H9 (cell line): ENCODE data around the gene TARBP1. TPM values are rescaled to one million over a fixed set of nuclear protein-coding genes. Genes with fewer than 3 reads are reported as not detected.

ENCODE experiments used
- DNase-seq: peaks from one replicate; pipeline ENCODE4 v3.0.0-alpha.2; 2017
- H2AFZ ChIP-seq: one replicate; pipeline ENCODE4 v1.6.1; 2013; ENCODE audit warnings: mild to moderate bottlenecking, low read length, control low read depth, moderate library complexity
- H2AK5ac ChIP-seq: 2 replicates; pipeline ENCODE4 v1.6.1; 2013; ENCODE audit warnings: low read length, control low read depth, mixed read lengths; ENCODE audit not compliant: insufficient read length
- H2BK120ac ChIP-seq: one replicate; pipeline ENCODE4 v1.6.1; 2013; ENCODE audit warnings: low read depth, mild to moderate bottlenecking, low read length, control low read depth, inconsistent platforms; ENCODE audit not compliant: poor library complexity, severe bottlenecking
- H2BK12ac ChIP-seq: 2 replicates; pipeline ENCODE4 v1.6.1; 2013; ENCODE audit warnings: low read length, control low read depth, mixed read lengths, low read depth; ENCODE audit not compliant: insufficient read length
- H2BK15ac ChIP-seq: 2 replicates; pipeline ENCODE4 v1.6.1; 2013; ENCODE audit warnings: low read depth, low read length, control low read depth
- H2BK20ac ChIP-seq: one replicate; pipeline ENCODE4 v1.6.1; 2013; ENCODE audit warnings: low read depth, mild to moderate bottlenecking, low read length, control low read depth, inconsistent platforms; ENCODE audit not compliant: poor library complexity, severe bottlenecking
- H2BK5ac ChIP-seq: 2 replicates; pipeline ENCODE4 v1.6.1; 2013; ENCODE audit warnings: low read length, control low read depth, mixed read lengths; ENCODE audit not compliant: insufficient read length
- H3K14ac ChIP-seq: 2 replicates; pipeline ENCODE4 v1.6.1; 2013; ENCODE audit warnings: low read length, control low read depth; ENCODE audit not compliant: insufficient read depth
- H3K18ac ChIP-seq: 2 replicates; pipeline ENCODE4 v1.6.1; 2013; ENCODE audit warnings: low read depth, mild to moderate bottlenecking, mixed read lengths, low read length, control low read depth; ENCODE audit not compliant: insufficient read length
- H3K23ac ChIP-seq: 2 replicates; pipeline ENCODE4 v1.6.1; 2013; ENCODE audit warnings: low read length, control low read depth, mixed read lengths, low read depth; ENCODE audit not compliant: insufficient read length
- H3K23me2 ChIP-seq: 2 replicates; pipeline ENCODE4 v1.6.1; 2013; ENCODE audit warnings: low read depth, mild to moderate bottlenecking, mixed read lengths, low read length, control low read depth; ENCODE audit not compliant: insufficient read length, poor library complexity, severe bottlenecking
- H3K27ac ChIP-seq: 2 replicates; pipeline ENCODE4 v1.5.1; 2013; ENCODE audit warnings: low read length, control low read depth, mixed read lengths, low read depth; ENCODE audit not compliant: insufficient read length
- H3K27me3 ChIP-seq: 2 replicates; pipeline ENCODE4 v1.6.1; 2013; ENCODE audit warnings: low read length, control low read depth, inconsistent platforms; ENCODE audit not compliant: insufficient read depth
- H3K4ac ChIP-seq: 2 replicates; pipeline ENCODE4 v1.6.1; 2013; ENCODE audit warnings: low read depth, mild to moderate bottlenecking, control low read depth, inconsistent platforms, low read length, moderate library complexity
- H3K4me1 ChIP-seq: 2 replicates; pipeline ENCODE4 v1.6.1; 2013; ENCODE audit warnings: low read length, control low read depth, inconsistent platforms; ENCODE audit not compliant: insufficient read depth
- H3K4me2 ChIP-seq: 2 replicates; pipeline ENCODE4 v1.6.1; 2013; ENCODE audit warnings: low read length, control low read depth, mixed read lengths; ENCODE audit not compliant: insufficient read length, insufficient read depth
- H3K56ac ChIP-seq: 2 replicates; pipeline ENCODE4 v1.6.1; 2013; ENCODE audit warnings: low read depth, mild to moderate bottlenecking, mixed read lengths, low read length, control low read depth; ENCODE audit not compliant: insufficient read length
- H3K79me1 ChIP-seq: 2 replicates; pipeline ENCODE4 v1.6.1; 2013; ENCODE audit warnings: low read depth, mild to moderate bottlenecking, moderate library complexity, low read length, control low read depth, inconsistent platforms; ENCODE audit not compliant: insufficient read depth, poor library complexity, severe bottlenecking
- H3K79me2 ChIP-seq: 2 replicates; pipeline ENCODE4 v1.6.1; 2013; ENCODE audit warnings: low read length, control low read depth, inconsistent platforms; ENCODE audit not compliant: insufficient read depth
- H3K9ac ChIP-seq: 2 replicates; pipeline ENCODE4 v1.6.1; 2013; ENCODE audit warnings: low read length, control low read depth, mixed read lengths; ENCODE audit not compliant: insufficient read length; ENCODE audit errors: extremely low read depth
- H3K9me3 ChIP-seq: one replicate; pipeline ENCODE4 v1.6.1; 2013; ENCODE audit warnings: low read depth, low read length, inconsistent platforms; ENCODE audit not compliant: control insufficient read depth
- H3T11ph ChIP-seq: one replicate; pipeline ENCODE4 v1.6.1; 2013; ENCODE audit warnings: mild to moderate bottlenecking, low read length, control low read depth, inconsistent platforms
- H4K20me1 ChIP-seq: one replicate; pipeline ENCODE4 v1.6.1; 2013; ENCODE audit not compliant: control insufficient read depth, insufficient read length, insufficient read depth
- H4K5ac ChIP-seq: 2 replicates; pipeline ENCODE4 v1.6.1; 2013; ENCODE audit warnings: low read depth, mild to moderate bottlenecking, mixed read lengths, low read length, control low read depth; ENCODE audit not compliant: insufficient read length
- H4K8ac ChIP-seq: replicated peaks from 2 replicates; pipeline ENCODE4 v1.6.1; 2013; ENCODE audit warnings: low read length, control low read depth, mixed read lengths, low read depth; ENCODE audit not compliant: insufficient read length
- H4K91ac ChIP-seq: 2 replicates; pipeline ENCODE4 v1.6.1; 2013; ENCODE audit warnings: low read depth, mild to moderate bottlenecking, moderate library complexity, mixed read lengths, low read length, control low read depth; ENCODE audit not compliant: insufficient read length
- H3K27ac Mint-ChIP-seq, 3 experiments: 2 replicates in 2 of 3; 3 replicates in 1 of 3; pipeline ENCODE4 v1.8.0; 2020 to 2021; ENCODE audit warnings: mixed read lengths in 3 of 3, mild to moderate bottlenecking in 1 of 3, moderate library complexity in 1 of 3
- H3K27me3 Mint-ChIP-seq: 2 replicates; pipeline ENCODE4 v1.8.0; 2021; ENCODE audit warnings: low read depth, mild to moderate bottlenecking, moderate library complexity, mixed read lengths
- H3K36me3 Mint-ChIP-seq, 3 experiments: 2 replicates in 2 of 3; 3 replicates in 1 of 3; pipeline ENCODE4 v1.8.0; 2020 to 2021; ENCODE audit warnings: low read depth in 3 of 3, mixed read lengths in 3 of 3; ENCODE audit not compliant: insufficient read depth in 1 of 3
- H3K4me1 Mint-ChIP-seq, 2 experiments: 2 replicates each; pipeline ENCODE4 v1.8.0; 2020; ENCODE audit warnings: mixed read lengths in 2 of 2
- H3K4me3 Mint-ChIP-seq, 2 experiments: 2 replicates in 1 of 2; 3 replicates in 1 of 2; pipeline ENCODE4 v1.8.0; 2020 to 2021; ENCODE audit warnings: mild to moderate bottlenecking in 2 of 2, mixed read lengths in 2 of 2, moderate library complexity in 1 of 2
- H3K9me3 Mint-ChIP-seq, 2 experiments: 2 replicates in 1 of 2; 3 replicates in 1 of 2; pipeline ENCODE4 v1.8.0; 2020; ENCODE audit warnings: mild to moderate bottlenecking in 2 of 2, mixed read lengths in 2 of 2, moderate library complexity in 1 of 2
- WGBS: extraction: QIAGEN DNeasy Blood & Tissue Kit; methylation state at CpG from one replicate; pipeline ENCODE4 v1.1.7; 2013; ENCODE audit warnings: missing lambda C conversion rate, low lambda C conversion rate, mixed read lengths; ENCODE audit not compliant: insufficient read length; ENCODE audit errors: extremely low coverage; 5-methylcytosine and 5-hydroxymethylcytosine counted together
- total RNA-seq: library from RNA; stranded (reverse); gene quantifications from 2 replicates; pipeline ENCODE4 v1.2.1, GENCODE V29; 2021
- TF ChIP-seq, protein P1 (sequence below): fragments of 200-600 bp; sonication (generic); conservative IDR thresholded peaks from 3 replicates; pipeline ENCODE4 v1.8.0; 2021; ENCODE audit warnings: antibody characterized with exemption, mild to moderate bottlenecking

The TARBP1 gene
- total RNA-seq, 1 experiment from 2014 or later = 20.2 TPM

DNA sequence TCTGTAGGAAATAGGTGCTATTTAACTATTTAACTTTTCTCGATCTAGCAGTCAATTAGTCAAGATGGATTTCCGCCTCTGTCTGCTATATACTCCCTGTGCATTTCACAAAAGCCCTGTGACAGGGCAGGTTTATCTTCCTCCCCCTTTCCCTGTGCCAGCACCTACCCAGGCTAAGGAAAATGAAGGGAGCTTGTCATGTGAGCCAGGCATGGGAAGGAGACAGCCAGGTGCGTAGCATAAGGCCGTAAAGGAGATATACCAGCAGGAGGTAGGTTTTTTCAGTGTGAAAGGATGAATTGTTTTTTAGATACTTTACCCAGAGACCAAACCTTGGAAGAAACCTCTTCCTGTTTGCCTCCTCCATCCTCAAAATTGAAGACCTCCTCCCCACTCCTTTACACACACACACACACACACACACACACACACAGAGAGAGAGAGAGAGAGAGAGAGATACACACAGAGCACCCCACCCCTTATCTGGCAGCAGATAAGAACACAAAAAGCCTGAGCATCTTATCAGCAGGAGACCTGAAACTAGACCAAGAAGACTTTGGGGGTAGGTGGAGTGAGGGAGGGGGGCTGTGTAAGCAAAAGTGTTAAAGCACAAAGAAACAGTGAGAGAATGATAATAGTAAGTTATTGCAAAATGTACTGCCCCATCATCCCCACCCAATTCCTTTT is 12.0 kb upstream of the TARBP1 start:
- Histone ChIP-seq H3K4me2 (no peak overlapping the region), H3K23ac (no peak overlapping the region), H3K27ac (no peak overlapping the region), H3K9me3 (no peaks in the 10 kb centered on the region), H2BK20ac (no peak overlapping the region), H2BK5ac (no peak overlapping the region), H4K91ac (no peak overlapping the region), H3K27me3 (no peaks in the 10 kb centered on the region), H2BK120ac (no peak overlapping the region), H3K18ac (no peak overlapping the region), H3K4ac (no peak overlapping the region), H2BK12ac (no peak overlapping the region), H2AFZ (no peak overlapping the region), H3K79me1 (no peaks in the 10 kb centered on the region), H3K23me2 (no peaks in the 10 kb centered on the region), H2AK5ac (no peak overlapping the region), H3K4me1 (no peaks in the 10 kb centered on the region), H3K56ac (no peak overlapping the region), H3K9ac (no peak overlapping the region), H4K5ac (no peak overlapping the region), H2BK15ac (no peak overlapping the region), H3T11ph (no peak overlapping the region), H4K20me1 (no peaks in the 10 kb centered on the region), H3K14ac (no peak overlapping the region), H3K79me2 (no peaks in the 10 kb centered on the region), H4K8ac (no peak overlapping the region)
- TF ChIP-seq, protein P1, sequence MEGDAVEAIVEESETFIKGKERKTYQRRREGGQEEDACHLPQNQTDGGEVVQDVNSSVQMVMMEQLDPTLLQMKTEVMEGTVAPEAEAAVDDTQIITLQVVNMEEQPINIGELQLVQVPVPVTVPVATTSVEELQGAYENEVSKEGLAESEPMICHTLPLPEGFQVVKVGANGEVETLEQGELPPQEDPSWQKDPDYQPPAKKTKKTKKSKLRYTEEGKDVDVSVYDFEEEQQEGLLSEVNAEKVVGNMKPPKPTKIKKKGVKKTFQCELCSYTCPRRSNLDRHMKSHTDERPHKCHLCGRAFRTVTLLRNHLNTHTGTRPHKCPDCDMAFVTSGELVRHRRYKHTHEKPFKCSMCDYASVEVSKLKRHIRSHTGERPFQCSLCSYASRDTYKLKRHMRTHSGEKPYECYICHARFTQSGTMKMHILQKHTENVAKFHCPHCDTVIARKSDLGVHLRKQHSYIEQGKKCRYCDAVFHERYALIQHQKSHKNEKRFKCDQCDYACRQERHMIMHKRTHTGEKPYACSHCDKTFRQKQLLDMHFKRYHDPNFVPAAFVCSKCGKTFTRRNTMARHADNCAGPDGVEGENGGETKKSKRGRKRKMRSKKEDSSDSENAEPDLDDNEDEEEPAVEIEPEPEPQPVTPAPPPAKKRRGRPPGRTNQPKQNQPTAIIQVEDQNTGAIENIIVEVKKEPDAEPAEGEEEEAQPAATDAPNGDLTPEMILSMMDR = no peak
- Mint-ChIP-seq H3K27me3 (peaks cover 33% of the 10 kb centered on the region), H3K9me3 (no peaks in the 10 kb centered on the region; a peak in 1 of 5 replicates), H3K4me1 (peaks cover 33 to 35% of the 10 kb centered on the region in 2 experiments), H3K27ac (peak overlapping the region in 1 of 3 experiments; percentile 23; a peak in 2 of 7 replicates), H3K36me3 (no peaks in the 10 kb centered on the region), H3K4me3 (peak overlapping the region in 1 of 2 experiments; percentile 8; a peak in 1 of 5 replicates)
- DNase-seq = no peak
- WGBS = no CpG with 5 or more reads among the region's 4 CpGs
